ENCODE results near the gene KRTAP9-2. TPM values are rescaled to one million over a fixed set of nuclear protein-coding genes. Genes with fewer than 3 reads are reported as not detected.

Gene KRTAP9-2
- polyA plus RNA-seq, 2 of the 4 experiments (the other 2 are of a cell fraction), result not detected

DNA sequence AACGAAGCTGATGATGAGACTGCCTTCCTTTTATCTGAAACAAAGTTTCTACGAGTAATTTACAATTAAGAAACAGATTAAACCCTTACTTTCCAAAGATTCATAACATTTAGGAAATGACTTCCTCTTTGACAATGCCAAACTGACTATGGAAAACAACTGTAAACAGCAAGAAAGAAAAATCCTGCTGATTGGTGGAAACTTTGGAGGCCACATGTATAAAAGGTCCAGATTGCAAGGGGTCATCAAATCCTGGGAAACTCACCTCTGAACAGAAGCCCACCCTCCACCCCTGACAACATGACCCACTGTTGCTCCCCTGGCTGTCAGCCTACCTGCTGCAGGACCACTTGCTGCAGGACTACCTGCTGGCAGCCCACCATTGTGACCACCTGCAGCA, 38.6 kb downstream of the KRTAP9-2 start, which contains the start of gene KRTAP9-6:
TSS of gene KRTAP9-6 (plus strand) at position 301 of the 400 bp plus-strand sequence. CDS start at position 301, 0 bp downstream.
- FAIRE-seq (no peak), ATAC-seq (no peak), DNase-seq (ENCODE audit: low read depth in 1 of 2, low spot score in 1 of 2) (no peak)
- Histone ChIP-seq H3K4me1 (no peaks in the 10 kb centered on the region), H3K4me2 (no peak within 1 kb of the TSS), H3K4me3 (no peak within 1 kb of the TSS), H3K9me3 (no peaks in the 10 kb centered on the region), H3K27ac (no peak within 1 kb of the TSS)
- POLR2A ChIA-PET, result no interaction called here
- CTCF ChIA-PET, result interaction anchor here (1.4 kb wide), 1 partner anchor 11 kb away, joined by 4 read pairs; no protein-coding TSS in a partner anchor
- TF ChIP-seq ZC3H11A (IDR thresholded peaks at IDR 0.05) (no peak), KDM5A (IDR thresholded peaks at IDR 0.05) (no peak), MAFK (IDR thresholded peaks at IDR 0.05; ENCODE audit: partially characterized antibody) (no peak), EHF (CRISPR knock-in tag; IDR thresholded peaks at IDR 0.05) (no peak), ESRRA (IDR thresholded peaks at IDR 0.05; ENCODE audit: borderline replicate concordance, low read length) (no peak), PHF8 (IDR thresholded peaks at IDR 0.05; ENCODE audit: borderline replicate concordance, low read depth) (no peak), FOSL2 (IDR thresholded peaks at IDR 0.05) (no peak), FOSL2 (CRISPR knock-in tag; IDR thresholded peaks at IDR 0.05) (no peak), HOXB5 (CRISPR knock-in tag; IDR thresholded peaks at IDR 0.05) (no peak), TFCP2L1 (CRISPR knock-in tag; IDR thresholded peaks at IDR 0.05) (no peak), HOXB13 (CRISPR knock-in tag; IDR thresholded peaks at IDR 0.05; ENCODE audit: low read depth) (no peak), RCOR1 (IDR thresholded peaks at IDR 0.05; ENCODE audit: low read depth, low read length) (no peak), GATA3 (IDR thresholded peaks at IDR 0.05; ENCODE audit: borderline replicate concordance) (no peak), MAZ (IDR thresholded peaks at IDR 0.05; ENCODE audit: borderline replicate concordance, low read depth, low read length) (no peak)
- TF ChIP-seq, protein P1, sequence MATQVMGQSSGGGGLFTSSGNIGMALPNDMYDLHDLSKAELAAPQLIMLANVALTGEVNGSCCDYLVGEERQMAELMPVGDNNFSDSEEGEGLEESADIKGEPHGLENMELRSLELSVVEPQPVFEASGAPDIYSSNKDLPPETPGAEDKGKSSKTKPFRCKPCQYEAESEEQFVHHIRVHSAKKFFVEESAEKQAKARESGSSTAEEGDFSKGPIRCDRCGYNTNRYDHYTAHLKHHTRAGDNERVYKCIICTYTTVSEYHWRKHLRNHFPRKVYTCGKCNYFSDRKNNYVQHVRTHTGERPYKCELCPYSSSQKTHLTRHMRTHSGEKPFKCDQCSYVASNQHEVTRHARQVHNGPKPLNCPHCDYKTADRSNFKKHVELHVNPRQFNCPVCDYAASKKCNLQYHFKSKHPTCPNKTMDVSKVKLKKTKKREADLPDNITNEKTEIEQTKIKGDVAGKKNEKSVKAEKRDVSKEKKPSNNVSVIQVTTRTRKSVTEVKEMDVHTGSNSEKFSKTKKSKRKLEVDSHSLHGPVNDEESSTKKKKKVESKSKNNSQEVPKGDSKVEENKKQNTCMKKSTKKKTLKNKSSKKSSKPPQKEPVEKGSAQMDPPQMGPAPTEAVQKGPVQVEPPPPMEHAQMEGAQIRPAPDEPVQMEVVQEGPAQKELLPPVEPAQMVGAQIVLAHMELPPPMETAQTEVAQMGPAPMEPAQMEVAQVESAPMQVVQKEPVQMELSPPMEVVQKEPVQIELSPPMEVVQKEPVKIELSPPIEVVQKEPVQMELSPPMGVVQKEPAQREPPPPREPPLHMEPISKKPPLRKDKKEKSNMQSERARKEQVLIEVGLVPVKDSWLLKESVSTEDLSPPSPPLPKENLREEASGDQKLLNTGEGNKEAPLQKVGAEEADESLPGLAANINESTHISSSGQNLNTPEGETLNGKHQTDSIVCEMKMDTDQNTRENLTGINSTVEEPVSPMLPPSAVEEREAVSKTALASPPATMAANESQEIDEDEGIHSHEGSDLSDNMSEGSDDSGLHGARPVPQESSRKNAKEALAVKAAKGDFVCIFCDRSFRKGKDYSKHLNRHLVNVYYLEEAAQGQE (IDR thresholded peaks at IDR 0.05), result no peak
- TF ChIP-seq, protein P2, sequence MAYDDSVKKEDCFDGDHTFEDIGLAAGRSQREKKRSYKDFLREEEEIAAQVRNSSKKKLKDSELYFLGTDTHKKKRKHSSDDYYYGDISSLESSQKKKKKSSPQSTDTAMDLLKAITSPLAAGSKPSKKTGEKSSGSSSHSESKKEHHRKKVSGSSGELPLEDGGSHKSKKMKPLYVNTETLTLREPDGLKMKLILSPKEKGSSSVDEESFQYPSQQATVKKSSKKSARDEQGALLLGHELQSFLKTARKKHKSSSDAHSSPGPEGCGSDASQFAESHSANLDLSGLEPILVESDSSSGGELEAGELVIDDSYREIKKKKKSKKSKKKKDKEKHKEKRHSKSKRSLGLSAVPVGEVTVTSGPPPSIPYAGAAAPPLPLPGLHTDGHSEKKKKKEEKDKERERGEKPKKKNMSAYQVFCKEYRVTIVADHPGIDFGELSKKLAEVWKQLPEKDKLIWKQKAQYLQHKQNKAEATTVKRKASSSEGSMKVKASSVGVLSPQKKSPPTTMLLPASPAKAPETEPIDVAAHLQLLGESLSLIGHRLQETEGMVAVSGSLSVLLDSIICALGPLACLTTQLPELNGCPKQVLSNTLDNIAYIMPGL (CRISPR knock-in tag; IDR thresholded peaks at IDR 0.05; ENCODE audit: borderline replicate concordance), result no peak
- WGBS (ENCODE audit: missing lambda C conversion rate), result 29% methylated on average over 2 of the region's 2 CpGs

DNA sequence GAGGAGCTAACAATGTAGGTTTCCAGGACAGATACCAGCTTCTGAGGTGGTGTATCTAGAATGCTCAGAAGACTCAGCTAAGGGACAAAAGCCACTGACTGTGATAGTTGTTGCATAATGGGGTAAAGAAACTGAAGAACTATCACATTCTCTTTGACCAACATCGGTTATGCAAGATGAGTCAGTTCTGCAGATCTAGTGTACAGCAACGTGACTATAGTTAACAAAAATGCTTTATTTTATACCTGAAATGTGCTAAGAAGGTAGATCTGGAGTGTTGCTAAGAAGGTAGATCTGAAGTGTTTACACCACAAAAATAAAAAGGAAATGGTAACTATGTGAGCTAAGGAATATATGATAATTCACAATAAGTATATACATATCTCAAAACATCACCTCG, 41.3 kb downstream of the KRTAP9-2 start:
- no peak for TF ChIP-seq HOXA7 (CRISPR knock-in tag; IDR thresholded peaks at IDR 0.05)
- TF ChIP-seq, protein P3, sequence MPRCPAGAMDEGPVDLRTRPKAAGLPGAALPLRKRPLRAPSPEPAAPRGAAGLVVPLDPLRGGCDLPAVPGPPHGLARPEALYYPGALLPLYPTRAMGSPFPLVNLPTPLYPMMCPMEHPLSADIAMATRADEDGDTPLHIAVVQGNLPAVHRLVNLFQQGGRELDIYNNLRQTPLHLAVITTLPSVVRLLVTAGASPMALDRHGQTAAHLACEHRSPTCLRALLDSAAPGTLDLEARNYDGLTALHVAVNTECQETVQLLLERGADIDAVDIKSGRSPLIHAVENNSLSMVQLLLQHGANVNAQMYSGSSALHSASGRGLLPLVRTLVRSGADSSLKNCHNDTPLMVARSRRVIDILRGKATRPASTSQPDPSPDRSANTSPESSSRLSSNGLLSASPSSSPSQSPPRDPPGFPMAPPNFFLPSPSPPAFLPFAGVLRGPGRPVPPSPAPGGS (IDR thresholded peaks at IDR 0.05), result no peak
- TF ChIP-seq JUN (IDR thresholded peaks at IDR 0.05), result no peak
- TF ChIP-seq, protein P4, sequence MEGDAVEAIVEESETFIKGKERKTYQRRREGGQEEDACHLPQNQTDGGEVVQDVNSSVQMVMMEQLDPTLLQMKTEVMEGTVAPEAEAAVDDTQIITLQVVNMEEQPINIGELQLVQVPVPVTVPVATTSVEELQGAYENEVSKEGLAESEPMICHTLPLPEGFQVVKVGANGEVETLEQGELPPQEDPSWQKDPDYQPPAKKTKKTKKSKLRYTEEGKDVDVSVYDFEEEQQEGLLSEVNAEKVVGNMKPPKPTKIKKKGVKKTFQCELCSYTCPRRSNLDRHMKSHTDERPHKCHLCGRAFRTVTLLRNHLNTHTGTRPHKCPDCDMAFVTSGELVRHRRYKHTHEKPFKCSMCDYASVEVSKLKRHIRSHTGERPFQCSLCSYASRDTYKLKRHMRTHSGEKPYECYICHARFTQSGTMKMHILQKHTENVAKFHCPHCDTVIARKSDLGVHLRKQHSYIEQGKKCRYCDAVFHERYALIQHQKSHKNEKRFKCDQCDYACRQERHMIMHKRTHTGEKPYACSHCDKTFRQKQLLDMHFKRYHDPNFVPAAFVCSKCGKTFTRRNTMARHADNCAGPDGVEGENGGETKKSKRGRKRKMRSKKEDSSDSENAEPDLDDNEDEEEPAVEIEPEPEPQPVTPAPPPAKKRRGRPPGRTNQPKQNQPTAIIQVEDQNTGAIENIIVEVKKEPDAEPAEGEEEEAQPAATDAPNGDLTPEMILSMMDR (IDR thresholded peaks at IDR 0.05), result no peak
- TF ChIP-seq, protein P5, sequence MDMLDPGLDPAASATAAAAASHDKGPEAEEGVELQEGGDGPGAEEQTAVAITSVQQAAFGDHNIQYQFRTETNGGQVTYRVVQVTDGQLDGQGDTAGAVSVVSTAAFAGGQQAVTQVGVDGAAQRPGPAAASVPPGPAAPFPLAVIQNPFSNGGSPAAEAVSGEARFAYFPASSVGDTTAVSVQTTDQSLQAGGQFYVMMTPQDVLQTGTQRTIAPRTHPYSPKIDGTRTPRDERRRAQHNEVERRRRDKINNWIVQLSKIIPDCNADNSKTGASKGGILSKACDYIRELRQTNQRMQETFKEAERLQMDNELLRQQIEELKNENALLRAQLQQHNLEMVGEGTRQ (IDR thresholded peaks at IDR 0.05), result no peak
- TF ChIP-seq ESRRA (IDR thresholded peaks at IDR 0.05; ENCODE audit: borderline replicate concordance, low read length), result no peak
- TF ChIP-seq ZSCAN20 (CRISPR knock-in tag; IDR thresholded peaks at IDR 0.05), result no peak
- TF ChIP-seq, protein P6, sequence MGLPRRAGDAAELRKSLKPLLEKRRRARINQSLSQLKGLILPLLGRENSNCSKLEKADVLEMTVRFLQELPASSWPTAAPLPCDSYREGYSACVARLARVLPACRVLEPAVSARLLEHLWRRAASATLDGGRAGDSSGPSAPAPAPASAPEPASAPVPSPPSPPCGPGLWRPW (IDR thresholded peaks at IDR 0.05), result no peak
- no peak for TF ChIP-seq TFCP2L1 (CRISPR knock-in tag; IDR thresholded peaks at IDR 0.05)
- no peak for TF ChIP-seq HDAC2 (IDR thresholded peaks at IDR 0.05)
- TF ChIP-seq SMC3 (IDR thresholded peaks at IDR 0.05), result no peak
- TF ChIP-seq FOSB (CRISPR knock-in tag; IDR thresholded peaks at IDR 0.05), result no peak
- TF ChIP-seq JUNB (IDR thresholded peaks at IDR 0.05), result no peak
- TF ChIP-seq KDM5A (IDR thresholded peaks at IDR 0.05), result no peak
- no peak for TF ChIP-seq NPAS2 (CRISPR knock-in tag; IDR thresholded peaks at IDR 0.05; ENCODE audit: borderline replicate concordance)
- no peak for TF ChIP-seq CBX2 (IDR thresholded peaks at IDR 0.05; ENCODE audit: borderline replicate concordance, low read depth)
- TF ChIP-seq RARB (CRISPR knock-in tag; IDR thresholded peaks at IDR 0.05), result no peak
- no peak for DNase-seq (ENCODE audit: low read depth in 1 of 2, low spot score in 1 of 2)
- CTCF ChIA-PET, result no interaction called here
- ATAC-seq, result no peak
- no peak overlapping the region for H3K4me2 ChIP-seq
- no peaks in the 10 kb centered on the region for H3K9me3 ChIP-seq
- 61% methylated on average over 3 of the region's 3 CpGs for WGBS (ENCODE audit: missing lambda C conversion rate)
- H3K27ac ChIP-seq, result no peak overlapping the region
- FAIRE-seq, result no peak
- POLR2A ChIA-PET, result no interaction called here
- no peak overlapping the region for H3K4me3 ChIP-seq
- no peaks in the 10 kb centered on the region for H3K4me1 ChIP-seq
